Right ventricle myocardium superior (tissue), 1 donor: Measurements from ENCODE around the gene TCF23. TPM values are rescaled to one million over a fixed set of nuclear protein-coding genes. Genes with fewer than 3 reads are reported as not detected.

ENCODE experiments used
- ATAC-seq: fragments of 200-7000 bp; cut with Tn5 transposase; one replicate; pipeline ENCODE4 v1.9.1; 2020; ENCODE audit warnings: mild to moderate bottlenecking; ENCODE audit not compliant: poor library complexity
- DNase-seq: peaks from one replicate; pipeline ENCODE4 v3.0.0-alpha.2; 2020
- intact Hi-C: fragments of 100-400 bp; cut with DNase I; formaldehyde crosslinking; loops from one replicate; pipeline ENCODE4 v1.11.2; 2022
- total RNA-seq: library from RNA; stranded (reverse); fragmentation: NEBNext Ultra II Directional; extraction: Animal tissue kit (Norgen Biotek cat#: 25700); gene quantifications from one replicate; pipeline ENCODE4 v1.2.1, GENCODE V29; 2021
- donor health status: DM: no; HTN: yes; CAD: no; lungs with severe emphysema.

The TCF23 gene
- total RNA-seq, 1 donor from 2014 or later: not detected

DNA sequence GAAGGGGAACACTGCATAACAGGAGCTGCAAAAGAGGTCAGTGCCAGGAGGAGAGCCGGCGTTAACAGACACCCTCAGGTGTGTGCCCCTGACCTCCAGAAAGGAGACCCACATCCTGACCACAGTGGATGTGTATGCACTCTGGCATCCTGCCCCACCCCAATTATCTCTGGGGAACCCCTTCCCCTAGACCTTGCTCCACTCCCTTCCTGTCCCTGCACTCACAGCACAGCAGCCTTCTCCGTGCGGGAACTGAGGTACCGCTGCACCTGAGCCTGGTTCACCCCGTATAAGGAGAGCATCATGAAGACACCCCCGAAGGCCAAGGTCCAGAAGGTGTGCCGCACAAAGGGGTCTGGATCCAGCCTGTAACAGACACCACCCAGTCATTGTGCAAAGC lies 55.8 kb downstream of the TCF23 start:
- no peak for DNase-seq
- no peak for ATAC-seq
- intact Hi-C loops: no loop called here

DNA sequence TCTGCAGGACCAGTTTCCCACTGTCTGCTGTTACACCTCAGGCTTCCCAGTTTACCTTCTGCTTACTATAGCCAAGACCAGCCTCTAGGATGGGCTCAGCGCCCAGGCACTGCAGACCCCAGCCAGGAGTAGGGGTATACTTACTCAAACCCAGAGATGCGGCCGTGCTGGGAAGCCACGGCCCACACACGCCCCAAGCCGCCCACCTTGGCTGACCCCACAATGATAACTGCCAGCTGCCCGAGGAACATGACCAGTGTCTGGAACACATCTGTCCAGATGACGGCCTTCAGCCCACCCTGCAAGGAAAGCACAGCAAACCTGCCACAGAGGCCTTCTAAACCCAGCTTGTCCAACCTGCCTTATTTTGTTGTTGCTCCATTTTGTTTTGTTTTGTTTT lies 56.4 kb downstream of the TCF23 start:
- intact Hi-C loops: no loop called here
- ATAC-seq (no peak), DNase-seq (no peak)

DNA sequence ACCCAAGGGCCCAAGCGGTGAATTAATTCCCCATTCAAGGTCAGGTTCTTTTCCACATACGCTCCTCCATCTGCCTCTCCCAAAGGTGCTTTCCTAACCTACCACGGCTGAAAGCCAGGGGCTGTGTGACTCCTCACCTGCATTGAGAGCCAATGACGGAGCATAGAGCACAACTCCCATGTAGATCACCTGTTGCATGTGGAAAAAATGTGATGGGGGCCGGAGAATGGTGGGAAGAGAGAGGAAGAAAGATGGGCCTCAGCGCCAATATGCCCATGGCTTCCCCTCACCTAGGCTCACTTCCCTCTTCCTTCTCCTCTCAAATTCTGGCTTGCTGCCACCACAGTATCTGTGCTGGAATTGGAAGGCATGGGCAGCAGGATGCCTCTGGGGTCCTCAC lies 57.5 kb downstream of the TCF23 start:
- no peak for DNase-seq
- intact Hi-C loops: no loop called here
- no peak for ATAC-seq

Other genes with a start within 250 kb of the TCF23 start
- gene MAPRE3, start 178.4 kb upstream of the TCF23 start, total RNA-seq: 57.9 TPM
- 28.2 TPM for gene TMEM214, start 116.0 kb upstream of the TCF23 start, total RNA-seq
- 6.8 TPM for gene AGBL5, start 97.3 kb upstream of the TCF23 start, total RNA-seq
- 393 TPM for gene OST4, start 77.3 kb upstream of the TCF23 start, total RNA-seq
- gene EMILIN1, start 70.4 kb upstream of the TCF23 start, total RNA-seq: 17.4 TPM
- gene KHK, start 62.2 kb upstream of the TCF23 start, total RNA-seq: 3.3 TPM
- gene CGREF1, start 29.9 kb upstream of the TCF23 start, total RNA-seq: 1.4 TPM
- gene ABHD1, start 25.2 kb upstream of the TCF23 start, total RNA-seq: 4.0 TPM
- 50.6 TPM for gene PREB, start 14.4 kb upstream of the TCF23 start, total RNA-seq
- gene PRR30, start 9.6 kb upstream of the TCF23 start, total RNA-seq: not detected
- 109 TPM for gene ATRAID, start 63.0 kb downstream of the TCF23 start, total RNA-seq
- gene SLC5A6, start 63.3 kb downstream of the TCF23 start, total RNA-seq: 12.3 TPM
- 8.6 TPM for gene CAD, start 68.4 kb downstream of the TCF23 start, total RNA-seq
- 10.4 TPM for gene SLC30A3, start 114.0 kb downstream of the TCF23 start, total RNA-seq
- gene DNAJC5G, start 126.4 kb downstream of the TCF23 start, total RNA-seq: 2.3 TPM
- 301 TPM for gene TRIM54, start 133.4 kb downstream of the TCF23 start, total RNA-seq
- gene UCN, start 159.4 kb downstream of the TCF23 start, total RNA-seq: 0.59 TPM
- 37.2 TPM for gene MPV17, start 174.1 kb downstream of the TCF23 start, total RNA-seq
- gene GTF3C2, start 207.8 kb downstream of the TCF23 start, total RNA-seq: 14.6 TPM
- 37.4 TPM for gene EIF2B4, start 221.3 kb downstream of the TCF23 start, total RNA-seq
- gene SNX17, start 221.6 kb downstream of the TCF23 start, total RNA-seq: 55.6 TPM
- gene ZNF513, start 231.7 kb downstream of the TCF23 start, total RNA-seq: 6.0 TPM